Keratinocyte (primary cell): Measurements from ENCODE around the gene ZNF81. TPM values are rescaled to one million over a fixed set of nuclear protein-coding genes. Genes with fewer than 3 reads are reported as not detected.

Source experiments
- DNase-seq: peaks from one replicate; pipeline ENCODE4 v3.0.0-alpha.2; 2011; ENCODE audit warnings: low read depth, missing footprints, low spot score
- FAIRE-seq: peaks from 2 replicates; lab custom pipeline; 2011; peaks lifted over from hg19 to GRCh38; lab: Jason Lieb, UNC
- H2AFZ ChIP-seq: 2 replicates; pipeline ENCODE4 v1.6.0; 2012; ENCODE audit warnings: low read length, control low read depth, inconsistent platforms; ENCODE audit not compliant: control insufficient read depth
- H3K27ac ChIP-seq: 2 replicates; pipeline ENCODE4 v1.5.1; 2011; ENCODE audit warnings: low read length; ENCODE audit not compliant: control insufficient read depth, insufficient read depth
- H3K27me3 ChIP-seq: 3 replicates; pipeline ENCODE4 v1.6.0; 2011; ENCODE audit warnings: low read length; ENCODE audit not compliant: control insufficient read depth, insufficient read depth; ENCODE audit errors: extremely low read depth
- H3K36me3 ChIP-seq, 2 experiments: 2 replicates in 1 of 2; 3 replicates in 1 of 2; pipeline ENCODE4 v1.5.1; 2011; ENCODE audit warnings: low read length in 2 of 2, mild to moderate bottlenecking in 1 of 2; ENCODE audit not compliant: control insufficient read depth in 2 of 2, insufficient read depth in 2 of 2; ENCODE audit errors: extremely low read depth in 1 of 2
- H3K4me1 ChIP-seq: 3 replicates; pipeline ENCODE4 v1.5.1; 2011; ENCODE audit warnings: low read length; ENCODE audit not compliant: control insufficient read depth, insufficient read depth; ENCODE audit errors: extremely low read depth
- H3K4me2 ChIP-seq: 3 replicates; pipeline ENCODE4 v1.6.0; 2011; ENCODE audit warnings: low read depth, low read length; ENCODE audit not compliant: control insufficient read depth, insufficient read depth; ENCODE audit errors: extremely low read depth
- H3K4me3 ChIP-seq, 3 experiments: fragments of 200-600 bp in 1 of 3; sonication (generic) in 1 of 3; 2 replicates in 2 of 3; 3 replicates in 1 of 3; pipeline ENCODE4 v1.5.1; 2011 to 2016; ENCODE audit warnings: low read length in 3 of 3, mild to moderate bottlenecking in 3 of 3, control low read depth in 2 of 3, inconsistent platforms in 1 of 3, low read depth in 1 of 3, mixed read lengths in 1 of 3, mixed run types in 1 of 3, moderate library complexity in 1 of 3; ENCODE audit not compliant: control insufficient read depth in 2 of 3, insufficient read depth in 2 of 3; ENCODE audit errors: extremely low read depth in 1 of 3
- H3K79me2 ChIP-seq: 2 replicates; pipeline ENCODE4 v1.6.0; 2012; ENCODE audit warnings: low read length; ENCODE audit not compliant: control insufficient read depth, insufficient read depth
- H3K9ac ChIP-seq: 3 replicates; pipeline ENCODE4 v1.6.0; 2011; ENCODE audit warnings: low read length; ENCODE audit not compliant: control insufficient read depth, insufficient read depth; ENCODE audit errors: extremely low read depth
- H3K9me1 ChIP-seq: 3 replicates; pipeline ENCODE4 v1.6.0; 2011; ENCODE audit warnings: low read length; ENCODE audit not compliant: control insufficient read depth, insufficient read depth; ENCODE audit errors: extremely low read depth
- H3K9me3 ChIP-seq: 2 replicates; pipeline ENCODE4 v1.5.1; 2012; ENCODE audit warnings: low read depth, low read length; ENCODE audit not compliant: control insufficient read depth
- H4K20me1 ChIP-seq: 3 replicates; pipeline ENCODE4 v1.6.0; 2011; ENCODE audit warnings: low read length; ENCODE audit not compliant: control insufficient read depth, insufficient read depth; ENCODE audit errors: extremely low read depth
- CTCF ChIP-seq, 3 experiments: IDR thresholded peaks in 1 of 3; conservative IDR thresholded peaks in 1 of 3; optimal IDR thresholded peaks in 1 of 3; 2 replicates in 2 of 3; 3 replicates in 1 of 3; pipeline versions ENCODE3 to v1.5.1; 2011; ENCODE audit warnings: low read length in 3 of 3, mild to moderate bottlenecking in 3 of 3, moderate library complexity in 2 of 3, control low read depth in 1 of 3, inconsistent platforms in 1 of 3; ENCODE audit not compliant: insufficient read depth in 2 of 3; ENCODE audit errors: extremely low read depth in 1 of 3
- EZH2 ChIP-seq: IDR thresholded peaks from one replicate; pipeline ENCODE4 v1.6.1; 2012; ENCODE audit warnings: inconsistent platforms, mild to moderate bottlenecking, low read length, moderate library complexity
- dilution Hi-C: fragments of 300-500 bp; cut with MboI; formaldehyde crosslinking; loops from one replicate; pipeline ENCODE4 v1.7.0; 2020; ENCODE audit warnings: low sequenced_read_pairs; ENCODE audit not compliant: extremely low pct_ligation_motif_present
- polyA plus RNA-seq, 5 experiments: library from polyadenylated mRNA; depleted of rRNA in 3 of 5; stranded (reverse) in 3 of 5; stranded (forward) in 1 of 5; unstranded in 1 of 5; fragments of >200 nt; gene quantifications; 1 replicate in 1 of 5; 2 replicates in 3 of 5; 3 replicates in 1 of 5; pipeline versions ENCODE4 v1.2.1 to v1.2.3, GENCODE V29; 2011 to 2012; ENCODE audit warnings: missing spikeins in 2 of 5, low read depth in 1 of 5, low replicate concordance in 1 of 5

The ZNF81 gene
- polyA plus RNA-seq, 1 donor (not counting 4 experiments of a cell fraction or from before 2014, with no cell fraction given), result 5.0 TPM

GRCh38 chrX:47877327-47877726 is 40.6 kb downstream of the ZNF81 start:
- no peak for FAIRE-seq
- no peak overlapping the region for H3K27ac ChIP-seq
- H2AFZ ChIP-seq, result no peak overlapping the region
- H3K36me3 ChIP-seq, result no peaks in the 10 kb centered on the region
- DNase-seq, result no peak
- H3K79me2 ChIP-seq, result no peaks in the 10 kb centered on the region
- dilution Hi-C loops, result no loop called here
- no peak overlapping the region for H3K4me2 ChIP-seq
- no peaks in the 10 kb centered on the region for H3K27me3 ChIP-seq
- no peak overlapping the region for H3K4me3 ChIP-seq
- TF ChIP-seq EZH2 (no peak), CTCF (optimal IDR thresholded peaks at IDR 0.05 in 1 of 3, IDR thresholded peaks at IDR 0.05 in 1 of 3, conservative IDR thresholded peaks at IDR 0.05 in 1 of 3; ENCODE audit: extremely low read depth in 1 of 3, insufficient read depth in 2 of 3, low read length in 3 of 3) (no peak)
- no peaks in the 10 kb centered on the region for H3K9me3 ChIP-seq
- H3K9ac ChIP-seq, result no peak overlapping the region
- no peaks in the 10 kb centered on the region for H3K4me1 ChIP-seq
- H3K9me1 ChIP-seq, result no peaks in the 10 kb centered on the region
- H4K20me1 ChIP-seq, result no peaks in the 10 kb centered on the region

GRCh38 chrX:47878198-47878597 is 41.5 kb downstream of the ZNF81 start:
- Histone ChIP-seq H3K4me3 (no peak overlapping the region), H4K20me1 (no peaks in the 10 kb centered on the region), H3K9me1 (no peaks in the 10 kb centered on the region), H3K27ac (no peak overlapping the region), H3K79me2 (no peaks in the 10 kb centered on the region), H3K27me3 (no peaks in the 10 kb centered on the region), H3K4me1 (no peaks in the 10 kb centered on the region), H3K9ac (no peak overlapping the region), H3K36me3 (no peaks in the 10 kb centered on the region), H3K9me3 (no peaks in the 10 kb centered on the region), H3K4me2 (no peak overlapping the region), H2AFZ (no peak overlapping the region)
- TF ChIP-seq EZH2 (no peak), CTCF (optimal IDR thresholded peaks at IDR 0.05 in 1 of 3, IDR thresholded peaks at IDR 0.05 in 1 of 3, conservative IDR thresholded peaks at IDR 0.05 in 1 of 3; ENCODE audit: extremely low read depth in 1 of 3, insufficient read depth in 2 of 3, low read length in 3 of 3) (no peak)
- FAIRE-seq, result no peak
- DNase-seq, result no peak
- dilution Hi-C loops, result no loop called here
